Right renal cortex interstitium (tissue), 3 donors: ENCODE results near the gene GOLT1B. TPM values are rescaled to one million over a fixed set of nuclear protein-coding genes. Genes with fewer than 3 reads are reported as not detected.

Source experiments
- DNase-seq, 3 donors: peaks; one replicate each; pipeline ENCODE4 v3.0.0-alpha.2; 2013; ENCODE audit warnings: low read depth in 3 of 3, low spot score in 2 of 3
- polyA plus RNA-seq, 3 donors: library from polyadenylated mRNA; unstranded; fragments of 120-200 nt; gene quantifications; one replicate each; pipeline ENCODE4 v1.2.1, GENCODE V29; 2013; ENCODE audit not compliant: insufficient read length in 3 of 3

GOLT1B gene
- polyA plus RNA-seq, 3 donors: 36.6 to 42.2 (median 41.6) TPM

DNA sequence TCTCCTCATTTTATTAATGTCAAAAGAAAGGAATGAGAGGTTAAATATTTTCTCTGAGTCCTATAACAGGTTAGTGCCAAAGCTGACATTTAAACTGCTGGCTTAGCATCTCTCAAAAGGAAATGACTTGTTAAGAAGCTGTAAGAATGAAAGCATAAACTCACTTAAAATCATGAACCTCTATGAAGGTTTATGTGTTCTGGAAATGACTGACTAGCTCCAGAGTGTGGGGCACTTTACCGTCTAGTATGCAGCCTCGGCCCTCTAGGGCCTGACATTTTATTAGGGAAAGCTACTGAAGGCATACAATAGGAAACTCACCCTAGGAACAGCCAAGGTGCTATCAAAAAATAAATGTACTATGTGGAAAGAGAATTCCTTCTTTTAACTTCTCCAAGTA, 59.6 kb downstream of the GOLT1B start:
- DNase-seq: no peak

DNA sequence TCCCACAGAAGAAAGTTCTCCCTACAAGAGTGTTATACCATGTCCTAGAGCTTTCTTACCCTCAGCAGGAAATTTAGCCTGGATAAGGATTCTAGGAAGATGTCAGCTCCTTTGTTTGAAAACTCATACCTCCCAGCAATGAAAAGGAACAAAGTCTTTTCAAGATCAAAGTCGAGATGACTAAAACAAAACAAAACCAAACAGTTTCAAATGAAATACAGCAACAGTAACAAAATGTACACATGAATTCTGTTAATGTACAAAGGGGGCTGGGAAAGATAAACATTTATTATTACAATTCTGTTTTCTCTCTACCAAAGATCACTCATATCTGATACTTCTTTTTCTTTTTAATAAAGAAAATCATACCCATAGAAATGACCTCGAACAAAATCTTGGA, 61.3 kb downstream of the GOLT1B start:
- no peak for DNase-seq

DNA sequence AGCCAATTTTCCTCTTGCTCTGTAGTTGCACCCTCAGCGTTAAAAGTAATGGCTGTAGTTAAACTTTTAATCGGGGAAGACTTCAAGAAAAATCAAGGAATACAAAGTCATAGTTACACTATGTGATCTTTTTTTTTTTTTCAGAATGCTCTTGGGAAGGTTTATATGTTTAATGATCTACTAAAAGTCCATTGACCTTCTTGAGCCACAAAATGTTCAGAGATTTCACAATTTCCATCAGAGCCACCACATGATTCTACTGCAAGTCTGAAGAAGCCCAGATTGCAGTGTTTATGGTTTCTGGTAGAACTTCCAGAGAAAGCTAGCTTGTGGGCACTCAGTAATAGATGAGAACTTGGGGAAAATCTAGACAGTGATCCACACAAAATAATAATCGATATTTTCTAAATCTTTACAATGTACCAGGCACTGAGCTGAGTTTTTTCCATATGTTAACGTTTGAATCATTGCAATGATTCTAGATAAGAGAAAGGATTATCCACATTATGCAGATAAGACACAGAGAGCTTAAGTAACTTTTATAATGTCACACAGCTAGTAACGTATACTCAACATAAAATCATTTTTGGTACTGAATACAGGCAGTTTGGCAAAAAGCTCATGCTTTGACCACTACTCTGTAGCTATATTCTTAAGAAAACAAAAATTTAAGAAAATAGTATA, 64.8 kb downstream of the GOLT1B start:
- no peak for DNase-seq

DNA sequence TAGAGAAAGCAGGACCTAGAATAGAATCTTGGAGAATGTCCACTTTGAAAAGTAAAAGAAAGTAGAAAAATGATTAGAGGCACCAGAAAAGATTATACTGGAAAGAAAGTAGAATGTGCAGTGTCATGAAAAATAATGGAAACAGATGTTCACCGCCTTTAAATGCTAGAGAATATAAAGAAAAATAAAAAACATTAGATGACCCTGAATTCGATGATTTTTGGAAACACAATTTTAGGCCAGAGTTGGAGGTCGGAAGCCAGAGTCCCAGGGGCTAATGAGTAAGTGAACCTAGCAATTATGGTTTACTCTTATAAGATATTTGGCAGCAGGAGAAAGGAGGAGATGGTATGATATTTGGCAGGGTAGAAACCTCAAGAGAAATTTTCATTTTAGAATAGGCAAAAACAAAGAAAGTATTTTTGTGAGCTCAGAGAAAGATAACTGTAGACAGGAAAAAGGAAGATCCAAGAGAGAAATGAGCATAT, 65.4 kb downstream of the GOLT1B start:
- no peak for DNase-seq

Other genes with a start within 250 kb of the GOLT1B start
- gene SLCO1A2, start 166.9 kb upstream of the GOLT1B start, polyA plus RNA-seq: 1 to 10 TPM in 1 of 3 donors, under 1 TPM in 2; 0.03 to 1.5 (median 0.15) TPM
- gene IAPP, start 128.9 kb upstream of the GOLT1B start, polyA plus RNA-seq: not detected
- 10 to 100 TPM; 16.4 to 19.9 (median 17.8) TPM for gene PYROXD1, start 64.1 kb upstream of the GOLT1B start, polyA plus RNA-seq
- 10 to 100 TPM; 33.8 to 38.8 (median 35.0) TPM for gene RECQL, start 154 bp upstream of the GOLT1B start, polyA plus RNA-seq
- gene SPX, start 24.5 kb downstream of the GOLT1B start, polyA plus RNA-seq: 10 to 100 TPM; 14.7 to 21.3 (median 18.9) TPM
- gene GYS2, start 103.1 kb downstream of the GOLT1B start, polyA plus RNA-seq: under 1 TPM in 2 of 3 donors, not detected in 1; 0.08 to 0.19 TPM
- 1,000 to 10,000 TPM; 1,824 to 1,884 (median 1,835) TPM for gene LDHB, start 156.1 kb downstream of the GOLT1B start, polyA plus RNA-seq